Measurements from ENCODE around the gene JMJD1C. TPM values are rescaled to one million over a fixed set of nuclear protein-coding genes. Genes with fewer than 3 reads are reported as not detected.

The JMJD1C gene
- total RNA-seq, 1 donor from 2014 or later: 68.7 TPM

- no peaks in the 10 kb centered on the region for H3K27me3 Mint-ChIP-seq (ENCODE audit: low read depth)
- peaks cover 9% of the 10 kb centered on the region for H3K36me3 Mint-ChIP-seq (ENCODE audit: low read depth)
- H3K9me3 Mint-ChIP-seq: no peaks in the 10 kb centered on the region
- TF ChIP-seq CTCF (conservative IDR thresholded peaks at IDR 0.05): no peak
- H3K4me1 Mint-ChIP-seq: peaks cover 39% of the 10 kb centered on the region
- DNase-seq (ENCODE audit: low read depth, low spot score): no peak
- H3K4me3 Mint-ChIP-seq: no peak overlapping the region
- H3K27ac Mint-ChIP-seq (ENCODE audit: unreplicated experiment): no peak overlapping the region
These were observed 204.9 kb downstream of the JMJD1C start for GRCh38 chr10:63260860-63261251.

GRCh38 chr10:63260103-63260859 is 205.5 kb downstream of the JMJD1C start:
- TF ChIP-seq CTCF (conservative IDR thresholded peaks at IDR 0.05): no peak
- H3K27me3 Mint-ChIP-seq (ENCODE audit: low read depth): no peaks in the 10 kb centered on the region
- H3K4me3 Mint-ChIP-seq: no peak overlapping the region
- no peaks in the 10 kb centered on the region for H3K9me3 Mint-ChIP-seq
- H3K27ac Mint-ChIP-seq (ENCODE audit: unreplicated experiment): no peak overlapping the region
- H3K4me1 Mint-ChIP-seq: peaks cover 37% of the 10 kb centered on the region
- no peak for DNase-seq (ENCODE audit: low read depth, low spot score)
- peaks cover 9% of the 10 kb centered on the region for H3K36me3 Mint-ChIP-seq (ENCODE audit: low read depth)

- DNase-seq (ENCODE audit: low read depth, low spot score): no peak
- H3K36me3 Mint-ChIP-seq (ENCODE audit: low read depth): peaks cover 9% of the 10 kb centered on the region
- no peak for TF ChIP-seq CTCF (conservative IDR thresholded peaks at IDR 0.05)
- H3K27me3 Mint-ChIP-seq (ENCODE audit: low read depth): no peaks in the 10 kb centered on the region
- no peak overlapping the region for H3K27ac Mint-ChIP-seq (ENCODE audit: unreplicated experiment)
- H3K4me1 Mint-ChIP-seq: peaks cover 33% of the 10 kb centered on the region
- H3K4me3 Mint-ChIP-seq: no peak overlapping the region
- no peaks in the 10 kb centered on the region for H3K9me3 Mint-ChIP-seq
These were observed 206.7 kb downstream of the JMJD1C start for GRCh38 chr10:63258920-63259678.

GRCh38 chr10:63257778-63258177 is 208.0 kb downstream of the JMJD1C start:
- Mint-ChIP-seq H3K9me3 (no peaks in the 10 kb centered on the region), H3K36me3 (ENCODE audit: low read depth) (peaks cover 11% of the 10 kb centered on the region), H3K4me1 (peaks cover 33% of the 10 kb centered on the region), H3K4me3 (no peak overlapping the region), H3K27ac (ENCODE audit: unreplicated experiment) (no peak overlapping the region), H3K27me3 (ENCODE audit: low read depth) (no peaks in the 10 kb centered on the region)
- no peak for DNase-seq (ENCODE audit: low read depth, low spot score)
- TF ChIP-seq CTCF (conservative IDR thresholded peaks at IDR 0.05): no peak

GRCh38 chr10:63256009-63256773 is 209.6 kb downstream of the JMJD1C start:
- no peak for DNase-seq (ENCODE audit: low read depth, low spot score)
- Mint-ChIP-seq H3K4me1 (peaks cover 33% of the 10 kb centered on the region), H3K4me3 (no peak overlapping the region), H3K36me3 (ENCODE audit: low read depth) (peaks cover 13% of the 10 kb centered on the region), H3K27ac (ENCODE audit: unreplicated experiment) (no peak overlapping the region), H3K27me3 (ENCODE audit: low read depth) (no peaks in the 10 kb centered on the region), H3K9me3 (no peaks in the 10 kb centered on the region)
- no peak for TF ChIP-seq CTCF (conservative IDR thresholded peaks at IDR 0.05)

All from neural crest cell (in vitro differentiated cells).